ENCODE measurements around the gene ZNF407.

ZNF407 gene

GRCh38 chr18:74682991-74683297 lies 85.3 kb downstream of the ZNF407 start:
- TF ChIP-seq SPI1 (IDR thresholded peaks at IDR 0.05; ENCODE audit: borderline replicate concordance, low read depth): no peak
- TF ChIP-seq GABPA (IDR thresholded peaks at IDR 0.05; ENCODE audit: low read depth): no peak
- TF ChIP-seq REST (IDR thresholded peaks at IDR 0.05; ENCODE audit: insufficient replicate concordance, low read depth): no peak
- no peak for TF ChIP-seq CTCF (IDR thresholded peaks at IDR 0.05; ENCODE audit: insufficient read depth, low read length)
- TF ChIP-seq POLR2AphosphoS5 (IDR thresholded peaks at IDR 0.05; ENCODE audit: low read depth): no peak
- no peak for DNase-seq (ENCODE audit: low read depth in 1 of 2, low spot score in 1 of 2)
- H3K27ac ChIP-seq (replicated peaks): no peak overlapping the region
- H3K4me3 ChIP-seq (replicated peaks; ENCODE audit: insufficient read depth, low read length): no peak overlapping the region
- no peaks in the 10 kb centered on the region for H3K27me3 ChIP-seq (ENCODE audit: insufficient read depth, poor library complexity, severe bottlenecking)

- TF ChIP-seq REST (IDR thresholded peaks at IDR 0.05; ENCODE audit: insufficient replicate concordance, low read depth) (no peak), GABPA (IDR thresholded peaks at IDR 0.05; ENCODE audit: low read depth) (no peak), CTCF (IDR thresholded peaks at IDR 0.05; ENCODE audit: insufficient read depth, low read length) (no peak), SPI1 (IDR thresholded peaks at IDR 0.05; ENCODE audit: borderline replicate concordance, low read depth) (no peak), POLR2AphosphoS5 (IDR thresholded peaks at IDR 0.05; ENCODE audit: low read depth) (no peak)
- H3K27ac ChIP-seq (replicated peaks): no peak overlapping the region
- H3K27me3 ChIP-seq (ENCODE audit: insufficient read depth, poor library complexity, severe bottlenecking): no peaks in the 10 kb centered on the region
- no peak overlapping the region for H3K4me3 ChIP-seq (replicated peaks; ENCODE audit: insufficient read depth, low read length)
- DNase-seq (ENCODE audit: low read depth in 1 of 2, low spot score in 1 of 2): no peak
Measured at GRCh38 chr18:74683573-74683972, 85.9 kb downstream of the ZNF407 start.

GRCh38 chr18:74689251-74689650 lies 91.6 kb downstream of the ZNF407 start:
- no peak overlapping the region for H3K4me3 ChIP-seq (replicated peaks; ENCODE audit: insufficient read depth, low read length)
- DNase-seq (ENCODE audit: low read depth in 1 of 2, low spot score in 1 of 2): no peak
- no peak overlapping the region for H3K27ac ChIP-seq (replicated peaks)
- TF ChIP-seq REST (IDR thresholded peaks at IDR 0.05; ENCODE audit: insufficient replicate concordance, low read depth) (no peak), CTCF (IDR thresholded peaks at IDR 0.05; ENCODE audit: insufficient read depth, low read length) (no peak), POLR2AphosphoS5 (IDR thresholded peaks at IDR 0.05; ENCODE audit: low read depth) (no peak), GABPA (IDR thresholded peaks at IDR 0.05; ENCODE audit: low read depth) (no peak), SPI1 (IDR thresholded peaks at IDR 0.05; ENCODE audit: borderline replicate concordance, low read depth) (no peak)
- no peaks in the 10 kb centered on the region for H3K27me3 ChIP-seq (ENCODE audit: insufficient read depth, poor library complexity, severe bottlenecking)
